Iris pigment epithelial cell (primary cell): Measurements from ENCODE around the gene PAFAH1B2.
"Not testable (repeated sequence)": the region's sequence is repeated elsewhere in the genome, so short reads cannot be mapped to it uniquely, and the experiment has no call there.

Source experiments
- DNase-seq: peaks from one replicate; pipeline ENCODE4 v3.0.0-alpha.2; 2011; ENCODE audit warnings: low read depth

The PAFAH1B2 gene

DNA sequence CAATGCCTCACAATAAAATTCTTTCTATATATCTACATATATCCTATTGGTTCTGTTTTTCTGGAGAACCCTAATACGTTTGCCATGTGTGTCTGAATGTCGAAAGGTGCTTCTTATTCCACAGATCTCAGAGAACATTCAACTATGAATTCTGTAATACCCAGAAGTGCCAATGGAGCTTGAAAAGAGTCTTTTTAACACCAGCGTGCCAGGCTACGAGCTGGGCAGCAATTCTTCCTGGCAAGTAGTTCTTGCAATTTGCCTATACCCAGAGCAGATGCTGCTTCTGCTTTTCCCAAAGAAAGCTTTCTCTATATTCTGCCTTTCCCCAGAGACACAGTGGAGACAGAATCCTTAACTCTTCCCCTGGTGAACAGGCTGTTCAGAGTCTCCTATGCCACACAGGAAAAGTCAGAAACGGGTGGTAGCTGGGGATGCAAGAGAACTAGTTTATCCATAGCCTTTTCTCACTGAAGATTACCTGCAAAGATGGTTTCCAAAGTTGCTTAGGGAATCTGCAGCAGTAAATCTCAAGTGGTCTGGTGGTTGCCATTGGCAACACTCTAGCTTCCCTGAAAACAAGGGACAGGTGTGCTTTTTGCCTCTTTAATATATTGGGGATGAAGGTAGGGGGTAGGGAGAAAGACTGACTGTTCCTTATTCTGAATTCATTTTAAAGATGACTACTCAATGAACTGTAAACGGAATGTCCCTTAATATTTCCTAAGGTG is 16.8 kb upstream of the PAFAH1B2 start:
- no peak for DNase-seq

DNA sequence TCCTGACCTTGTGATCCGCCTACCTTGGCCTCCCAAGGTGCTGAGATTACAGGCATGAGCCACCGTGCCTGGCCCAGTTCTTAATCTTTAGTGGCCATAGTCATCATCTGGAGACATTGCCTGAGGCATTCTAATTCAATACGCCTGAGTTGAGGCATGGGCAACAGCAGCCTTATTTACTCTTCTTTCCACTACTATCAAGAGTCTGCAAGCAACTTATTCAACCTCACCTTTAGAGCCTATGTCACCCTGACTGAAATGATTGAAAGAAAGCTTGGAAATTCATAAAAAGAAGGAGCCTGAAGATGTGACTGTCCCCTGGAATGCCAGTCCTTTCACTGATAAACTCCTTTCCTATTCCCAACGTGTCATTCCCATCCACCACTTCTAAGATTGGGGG is 15.8 kb upstream of the PAFAH1B2 start:
- DNase-seq: no peak

DNA sequence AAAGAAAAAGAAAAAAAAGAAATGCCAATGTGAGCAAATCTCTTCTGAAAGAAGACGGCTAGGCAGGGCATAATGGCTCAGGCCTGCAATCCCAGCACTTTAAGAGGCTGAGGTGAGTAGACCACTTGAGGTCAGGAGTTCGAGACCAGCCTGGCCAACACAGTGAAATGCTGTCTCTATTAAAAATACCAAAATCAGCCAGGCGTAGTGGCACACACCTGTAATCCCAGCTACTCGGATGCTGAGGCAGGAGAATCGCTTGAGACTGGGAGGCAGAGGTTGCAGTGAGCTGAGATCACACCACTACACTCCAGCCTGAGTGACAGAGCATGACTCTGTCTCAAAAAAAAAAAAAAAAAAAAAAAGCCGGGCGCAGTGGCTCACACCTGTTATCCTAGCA is 13.7 kb upstream of the PAFAH1B2 start:
- DNase-seq: not testable (repeated sequence)

DNA sequence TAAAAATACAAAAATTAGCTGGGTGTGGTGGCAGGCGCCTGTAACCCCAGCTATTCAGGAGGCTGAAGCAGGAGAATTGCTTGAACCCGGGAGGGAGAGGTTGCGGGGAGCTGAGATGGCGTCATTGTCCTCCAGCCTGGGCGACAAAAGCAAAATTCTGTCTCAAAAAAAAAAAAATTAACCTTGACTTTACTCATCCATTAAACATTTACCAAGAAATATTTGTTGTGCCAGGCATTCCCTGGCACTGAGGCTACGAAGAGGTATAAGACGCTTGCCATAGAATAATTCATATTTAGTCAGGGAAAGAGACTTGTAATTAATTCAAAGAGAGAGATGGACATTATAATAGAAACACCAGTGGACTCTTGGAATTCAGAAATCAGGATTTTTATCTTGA is 13.2 kb upstream of the PAFAH1B2 start:
- DNase-seq: no peak

DNA sequence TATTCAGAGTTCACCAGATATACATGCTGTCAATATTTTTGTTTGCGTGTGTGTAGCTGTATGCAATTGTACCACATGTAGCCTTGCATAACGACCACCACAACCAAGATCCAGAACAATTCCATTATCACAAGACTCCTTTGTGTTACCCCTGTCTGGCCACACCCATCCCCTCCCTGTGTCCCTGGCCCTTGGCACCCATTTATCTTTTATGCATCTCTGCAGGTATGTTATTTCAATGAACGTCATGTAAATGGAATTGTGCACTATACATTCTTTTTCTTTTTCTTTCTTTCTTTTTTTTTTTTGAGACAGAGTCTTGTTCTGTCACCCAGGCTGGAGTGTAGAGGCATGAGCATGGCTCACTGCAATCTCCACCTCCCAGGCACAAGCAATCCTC is 9.7 kb upstream of the PAFAH1B2 start:
- DNase-seq: no peak

DNA sequence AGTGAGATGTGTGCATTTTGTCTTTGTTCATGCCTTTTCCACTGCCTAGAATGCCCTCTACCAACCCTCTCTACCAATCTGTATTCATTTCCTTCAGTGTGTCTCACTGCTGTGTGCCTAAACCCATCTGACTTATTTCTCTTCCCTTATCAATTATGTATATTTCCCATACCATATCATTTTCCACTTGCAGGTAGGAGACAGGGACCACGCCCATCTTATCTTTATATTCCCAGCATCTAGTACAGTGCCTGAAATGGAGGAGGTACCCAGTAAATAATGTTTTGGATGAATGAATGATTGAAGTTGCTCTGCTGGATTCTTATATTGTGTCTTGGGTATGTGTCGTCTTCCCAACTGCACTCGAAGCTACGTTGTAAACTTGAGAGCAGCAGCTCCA is 9.1 kb upstream of the PAFAH1B2 start:
- DNase-seq: not testable (repeated sequence)

DNA sequence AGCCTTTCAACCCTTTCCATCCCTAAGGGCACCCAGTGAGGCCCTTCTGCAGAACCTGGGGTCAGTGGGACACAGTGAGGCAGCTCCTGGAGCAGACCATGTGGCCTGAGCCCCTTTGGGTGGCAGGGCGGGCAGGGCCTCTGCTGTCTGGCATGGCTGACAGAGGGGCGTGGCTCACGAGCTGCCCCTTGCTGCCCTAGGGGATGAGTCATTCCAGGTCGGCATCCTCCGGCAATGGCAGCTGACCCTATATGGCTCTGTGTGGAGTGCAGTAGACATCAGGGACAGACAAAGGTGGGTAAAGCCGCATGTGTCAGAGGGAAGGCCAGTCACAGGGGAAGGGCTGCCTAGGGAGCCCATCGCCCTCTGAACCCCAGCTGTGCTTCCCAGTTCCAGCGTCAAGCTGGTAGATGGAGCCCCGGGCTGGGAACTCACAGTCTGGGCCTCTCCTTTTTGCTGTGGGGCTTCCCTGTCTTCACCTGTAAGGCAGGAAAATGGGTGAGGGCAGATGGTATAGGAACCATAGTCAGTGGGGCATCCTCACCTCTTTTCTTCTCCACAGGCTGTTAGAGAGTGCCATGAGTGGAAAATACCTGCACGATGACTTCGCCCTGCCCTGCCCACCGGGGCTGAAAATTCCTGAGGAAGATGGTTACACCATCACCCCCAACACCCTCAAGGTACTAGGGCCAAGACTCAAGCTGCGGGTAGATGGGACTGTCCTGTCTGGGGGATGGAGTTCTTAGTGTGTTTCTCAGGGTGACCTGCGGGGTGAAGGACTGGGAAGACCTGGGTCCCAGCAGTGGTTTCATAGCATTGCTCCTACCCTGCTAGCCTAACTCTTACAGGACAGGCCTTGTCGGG is 6.6 kb upstream of the PAFAH1B2 start:
- not testable (repeated sequence) for DNase-seq

DNA sequence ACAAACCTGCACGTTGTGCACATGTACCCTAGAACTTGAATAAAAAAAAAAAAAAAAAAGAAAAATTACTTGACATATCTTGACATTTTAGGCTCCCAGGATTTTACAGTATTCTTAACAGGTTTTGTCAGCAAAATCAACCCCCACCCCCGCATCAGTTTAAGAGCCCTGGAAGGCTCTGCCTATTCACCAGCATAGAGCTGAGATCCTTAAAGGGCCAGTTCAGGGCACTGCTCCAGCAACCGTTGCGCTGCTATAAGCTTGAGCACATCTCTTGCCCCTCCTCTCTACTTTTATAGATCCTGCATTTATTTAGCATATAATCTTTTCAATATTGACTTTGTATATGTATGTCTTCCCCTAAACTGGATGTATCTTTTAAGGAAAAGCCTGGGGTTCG is 697 bp upstream of the PAFAH1B2 start:
- peak; percentile 73 for DNase-seq

DNA sequence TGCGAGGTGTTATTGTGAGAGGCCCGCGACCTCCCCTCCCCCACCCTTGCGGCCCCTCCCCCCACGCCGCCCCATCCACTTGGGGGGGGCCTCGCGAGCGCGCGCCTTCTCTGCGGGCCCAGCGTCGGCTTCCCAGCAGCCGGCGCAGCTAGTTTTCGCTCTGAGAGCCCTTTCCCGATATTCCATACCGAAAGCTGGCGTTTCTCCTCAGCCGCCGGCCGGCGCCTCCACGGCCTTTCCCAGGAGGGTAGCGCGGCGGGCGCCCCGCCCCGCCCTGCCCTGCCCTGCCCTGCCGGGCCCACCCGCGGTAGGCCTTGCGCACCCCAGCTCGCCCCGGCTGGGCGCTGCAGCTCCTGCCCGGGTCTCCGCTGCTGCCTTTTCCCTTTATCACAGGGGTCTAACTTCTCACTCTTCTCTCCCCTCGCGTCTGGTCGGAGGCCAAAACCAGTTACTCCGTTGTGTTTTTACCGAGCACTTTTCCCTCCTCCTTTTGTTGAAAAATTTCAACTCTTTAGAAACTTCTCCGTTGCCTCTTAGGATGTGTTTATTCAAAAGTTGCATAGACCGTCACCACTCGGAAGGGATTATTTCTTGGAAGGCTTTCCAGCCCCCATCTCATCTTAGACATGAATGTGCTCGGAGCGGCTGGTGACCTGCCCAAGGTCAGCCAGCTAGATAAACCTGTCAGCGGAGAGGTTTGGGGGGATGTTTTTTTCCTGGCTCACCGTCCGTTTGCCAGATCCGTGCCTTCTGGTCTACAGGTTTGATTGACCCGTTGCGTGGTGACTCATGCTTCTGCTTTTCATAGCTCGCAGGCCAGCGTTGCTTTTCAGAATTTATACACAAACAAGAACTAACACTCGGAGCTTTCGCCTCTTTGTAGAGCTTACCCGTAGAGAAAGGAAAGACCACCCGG is 648 bp downstream of the PAFAH1B2 start:
- DNase-seq: peak; percentile 89

DNA sequence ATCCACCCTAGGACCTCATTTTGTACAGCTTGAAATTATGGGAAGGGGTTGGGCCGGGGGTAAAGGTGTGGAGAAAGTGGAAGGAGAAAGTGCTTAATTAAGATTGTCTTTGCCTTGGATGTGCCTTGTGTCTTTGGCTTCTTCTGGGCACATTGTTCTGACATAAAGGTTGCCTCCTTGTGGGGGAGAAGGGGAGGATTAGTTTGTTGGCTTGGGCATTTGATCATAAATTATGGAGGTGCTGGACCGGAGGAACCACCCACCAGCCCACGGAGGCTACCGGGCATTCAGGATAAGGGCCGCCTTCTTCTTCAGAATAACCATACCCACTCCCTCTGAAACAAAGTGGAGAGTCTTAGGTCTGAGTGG is 1.3 kb downstream of the PAFAH1B2 start:
- DNase-seq: peak; percentile 34

DNA sequence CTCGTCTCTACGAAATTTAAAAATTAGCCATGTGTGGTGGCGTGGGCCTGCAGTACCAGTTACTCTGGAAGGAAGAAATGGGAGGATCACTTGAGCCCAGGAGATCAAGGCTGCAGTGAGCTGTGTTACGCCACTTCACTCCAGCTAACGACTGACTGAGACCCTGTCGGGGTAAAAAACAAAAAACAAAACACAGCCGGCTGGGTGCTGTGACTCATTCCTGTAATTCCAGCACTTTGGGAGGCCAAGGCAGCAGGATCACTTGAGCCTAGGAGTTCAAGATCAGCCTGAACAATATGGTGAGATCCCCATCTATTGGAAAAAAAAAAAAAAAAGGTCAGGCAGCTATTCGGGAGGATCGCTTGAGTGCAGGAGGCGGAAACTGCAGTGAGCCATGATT is 2.4 kb downstream of the PAFAH1B2 start:
- DNase-seq: peak; percentile 60

DNA sequence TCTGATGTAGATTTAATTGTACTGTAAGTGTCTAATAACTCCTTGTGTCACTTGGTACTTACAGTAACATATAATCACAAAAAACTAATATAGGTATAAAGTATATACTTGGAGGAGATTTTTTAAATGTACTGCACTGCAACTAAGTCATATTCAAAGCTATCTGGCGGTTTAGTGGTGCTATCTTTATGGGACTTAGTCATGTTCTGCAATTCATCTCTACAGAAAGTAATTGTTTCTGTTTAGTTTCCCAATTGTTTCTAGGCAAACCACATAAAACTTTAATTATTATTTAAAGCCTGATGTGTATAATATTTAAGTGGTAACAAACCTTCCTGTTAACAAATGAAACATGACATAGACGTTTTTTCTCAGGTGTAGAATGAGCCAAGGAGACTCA is 8.0 kb downstream of the PAFAH1B2 start:
- DNase-seq: no peak

DNA sequence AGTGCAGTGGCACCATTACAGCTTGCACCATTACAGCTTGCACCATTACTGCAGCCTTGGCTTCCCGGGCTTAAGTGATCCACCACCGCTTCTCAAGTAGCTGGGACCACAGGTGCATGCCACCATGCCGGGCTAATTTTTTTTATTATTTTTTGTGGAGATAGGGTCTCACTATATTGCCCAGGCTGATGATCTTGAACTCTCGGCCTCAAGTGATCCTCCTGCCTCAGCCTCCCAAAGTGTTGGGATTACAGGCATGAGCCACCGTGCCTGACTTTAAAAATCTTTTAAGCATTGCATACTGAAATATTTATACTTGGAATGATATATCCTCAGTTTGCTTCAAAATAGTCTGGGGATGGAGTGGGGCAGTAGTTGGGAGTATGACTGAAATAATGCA is 10.4 kb downstream of the PAFAH1B2 start:
- DNase-seq: no peak

DNA sequence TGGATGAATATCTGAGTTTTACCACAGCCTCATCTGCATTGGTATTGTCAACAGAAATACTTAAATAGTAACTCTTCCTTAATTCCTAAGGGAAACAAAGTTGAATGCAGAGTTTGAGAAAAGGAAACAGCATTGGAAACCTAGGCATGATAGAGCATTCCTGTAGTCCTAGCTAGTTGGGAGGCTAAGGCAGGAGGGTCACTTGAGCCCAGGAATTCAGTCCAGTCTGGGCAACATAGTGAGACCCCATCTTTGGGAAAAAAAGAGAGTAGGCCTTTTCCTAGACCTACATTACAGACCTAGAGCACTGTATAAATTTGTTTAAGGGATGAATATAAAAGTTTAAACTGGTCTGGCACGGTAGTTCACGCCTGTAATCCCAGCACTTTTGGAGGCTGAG is 13.4 kb downstream of the PAFAH1B2 start:
- no peak for DNase-seq

DNA sequence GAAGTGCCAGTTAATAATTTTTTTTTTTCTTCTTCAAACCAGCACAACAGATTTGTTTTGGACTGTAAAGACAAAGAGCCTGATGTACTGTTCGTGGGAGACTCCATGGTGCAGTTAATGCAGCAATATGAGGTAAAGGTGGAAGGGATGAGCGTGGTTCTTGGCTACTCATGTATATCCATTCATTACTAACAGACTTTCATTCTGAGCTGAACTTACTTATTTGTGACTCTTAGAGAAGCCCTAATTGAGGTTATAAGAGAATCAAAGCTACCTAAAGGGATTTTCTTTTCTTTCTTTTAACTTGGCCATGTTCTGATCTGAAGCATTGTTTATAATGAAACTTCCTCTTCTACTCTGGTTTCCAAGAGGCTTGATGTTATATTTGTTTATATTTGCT is 15.8 kb downstream of the PAFAH1B2 start:
- no peak for DNase-seq

DNA sequence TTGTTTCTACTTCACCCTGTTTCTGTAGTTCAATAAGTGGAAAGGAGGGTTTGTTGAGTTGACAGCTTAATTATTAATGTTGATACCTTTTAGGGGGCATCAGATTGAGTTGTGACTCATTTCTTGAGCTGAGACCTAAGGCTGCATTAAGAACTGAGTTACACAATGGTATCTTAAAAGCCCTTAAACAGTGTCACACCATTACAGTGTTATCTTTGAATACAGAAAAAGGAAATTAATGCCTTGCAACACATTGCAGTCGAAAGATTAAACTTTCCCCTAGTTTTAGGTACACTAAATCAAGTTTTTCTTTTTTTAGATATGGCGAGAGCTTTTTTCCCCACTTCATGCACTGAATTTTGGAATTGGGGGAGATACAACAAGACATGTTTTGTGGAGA is 16.7 kb downstream of the PAFAH1B2 start:
- no peak for DNase-seq

DNA sequence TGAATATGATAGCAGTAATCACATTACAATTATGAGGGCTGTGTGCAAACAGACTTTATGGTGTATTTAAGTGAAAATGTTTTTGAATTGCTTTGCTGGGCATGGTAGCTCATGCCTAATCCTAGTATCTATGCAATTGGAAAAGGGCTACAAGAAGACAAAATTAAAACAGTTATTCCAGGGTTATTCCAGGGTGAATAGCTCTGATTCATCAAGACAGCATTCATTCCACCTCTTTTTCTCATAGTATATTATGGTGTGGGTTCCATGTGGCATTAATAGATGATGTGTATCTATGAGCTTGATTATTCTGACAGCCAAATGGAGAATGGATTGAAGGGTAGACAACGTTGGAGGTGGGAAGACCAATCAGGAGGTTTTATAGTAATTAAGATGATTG is 22.4 kb downstream of the PAFAH1B2 start:
- DNase-seq: no peak

DNA sequence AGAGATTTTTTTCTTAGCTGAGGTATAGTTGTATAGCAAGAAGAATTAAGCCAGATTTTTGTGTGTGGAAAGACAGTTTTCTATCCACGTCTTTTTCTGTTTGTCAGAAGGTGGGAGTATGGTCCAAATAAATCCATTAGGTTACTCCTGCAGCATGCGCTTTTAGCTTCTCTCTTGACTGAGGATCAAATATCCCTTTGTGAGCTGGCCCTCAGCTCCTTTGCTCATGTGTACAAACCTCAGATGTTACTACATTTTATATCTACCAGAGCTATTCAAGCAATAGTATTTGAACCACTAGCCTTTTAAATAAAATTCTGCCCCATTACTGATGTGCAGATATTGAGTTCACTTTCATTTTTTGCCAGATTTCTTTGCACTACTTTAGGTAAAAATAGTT is 25.6 kb downstream of the PAFAH1B2 start:
- DNase-seq: no peak

DNA sequence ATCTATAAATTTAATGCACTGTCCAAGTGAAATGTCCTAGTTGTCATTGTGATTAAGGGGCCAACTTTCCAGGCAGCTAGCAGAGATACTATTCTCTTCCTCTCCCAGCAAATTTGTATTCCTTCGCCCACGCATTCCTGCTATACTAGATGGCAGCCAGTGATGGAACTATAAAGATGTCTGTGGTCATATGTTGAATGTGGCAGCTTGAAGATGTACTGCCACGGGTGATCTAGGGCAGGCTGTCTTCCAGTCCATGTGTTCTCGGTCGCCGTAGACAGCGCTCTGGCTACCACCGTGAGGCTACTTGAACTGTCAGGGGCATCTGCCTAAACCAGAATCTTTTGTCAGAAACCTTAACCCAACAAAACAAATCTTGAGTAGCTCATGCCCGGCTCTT is 26.1 kb downstream of the PAFAH1B2 start:
- DNase-seq: no peak

DNA sequence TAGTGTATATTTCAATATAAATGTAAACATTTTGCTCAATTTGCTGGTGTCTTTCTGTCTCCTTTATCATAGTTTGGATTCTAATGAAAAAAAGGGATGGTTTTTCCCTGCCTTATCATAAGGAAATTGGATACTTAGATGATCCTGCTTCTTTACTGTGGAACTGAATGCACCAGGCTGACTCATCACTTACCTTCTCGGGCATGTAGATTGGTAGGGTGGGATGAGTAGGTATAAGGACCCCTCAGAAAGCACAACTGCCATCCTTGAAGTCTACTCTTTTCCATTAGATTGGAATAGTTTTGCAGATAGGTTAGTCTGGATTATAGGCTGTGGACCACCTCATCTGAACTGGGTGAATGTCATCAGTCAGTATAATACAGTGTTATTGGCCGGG is 26.9 kb downstream of the PAFAH1B2 start:
- DNase-seq: no peak

DNA sequence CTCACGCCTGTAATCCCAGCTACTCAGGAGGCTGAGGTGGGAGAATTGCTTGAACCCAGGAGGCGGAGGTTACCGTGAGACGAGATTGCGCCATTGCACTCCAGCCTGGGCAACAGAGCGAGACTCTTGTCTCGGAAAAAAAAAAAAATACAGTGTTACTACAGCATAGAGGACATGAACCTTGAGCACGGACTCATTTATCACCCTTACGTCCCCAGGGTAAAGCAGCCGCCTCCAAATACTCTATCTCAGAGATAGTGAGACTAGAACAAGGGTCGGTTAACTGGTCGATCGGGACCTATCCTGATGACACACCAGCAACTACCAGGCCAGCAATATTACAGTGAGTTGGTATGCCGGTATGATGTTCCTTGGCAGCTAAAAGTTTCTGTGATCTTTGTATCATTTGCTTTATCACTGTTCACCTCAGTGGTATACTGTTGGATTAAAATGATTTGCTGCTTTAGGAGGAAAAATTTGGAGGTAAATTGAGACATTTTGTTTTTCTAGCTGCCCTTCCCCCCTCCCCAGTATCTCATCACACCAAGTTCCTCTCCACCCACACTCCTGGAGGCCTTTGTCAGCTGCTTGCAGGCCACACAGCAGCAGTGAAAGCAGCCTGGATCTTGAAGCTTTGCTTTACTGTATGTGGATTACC is 27.4 kb downstream of the PAFAH1B2 start:
- DNase-seq: peak; percentile 69
